Epithelial cell of esophagus (primary cell): ENCODE data around the gene LRP8.

Experiments
- DNase-seq: peaks from one replicate; pipeline ENCODE4 v3.0.0; 2010; ENCODE audit warnings: low read depth
- H3K4me3 ChIP-seq: 2 replicates; pipeline ENCODE4 v1.5.1; 2011; ENCODE audit warnings: mild to moderate bottlenecking, low read length, control low read depth
- TF ChIP-seq, protein P1 (sequence below): IDR thresholded peaks from 2 replicates; pipeline ENCODE4 v1.5.1; 2011; ENCODE audit warnings: low read depth, mild to moderate bottlenecking, low read length, control low read depth, inconsistent platforms; ENCODE audit not compliant: insufficient read depth; ENCODE audit errors: missing control alignments

LRP8 gene

GRCh38 chr1:53203466-53203865, 124.4 kb downstream of the LRP8 start:
- TF ChIP-seq, protein P1, sequence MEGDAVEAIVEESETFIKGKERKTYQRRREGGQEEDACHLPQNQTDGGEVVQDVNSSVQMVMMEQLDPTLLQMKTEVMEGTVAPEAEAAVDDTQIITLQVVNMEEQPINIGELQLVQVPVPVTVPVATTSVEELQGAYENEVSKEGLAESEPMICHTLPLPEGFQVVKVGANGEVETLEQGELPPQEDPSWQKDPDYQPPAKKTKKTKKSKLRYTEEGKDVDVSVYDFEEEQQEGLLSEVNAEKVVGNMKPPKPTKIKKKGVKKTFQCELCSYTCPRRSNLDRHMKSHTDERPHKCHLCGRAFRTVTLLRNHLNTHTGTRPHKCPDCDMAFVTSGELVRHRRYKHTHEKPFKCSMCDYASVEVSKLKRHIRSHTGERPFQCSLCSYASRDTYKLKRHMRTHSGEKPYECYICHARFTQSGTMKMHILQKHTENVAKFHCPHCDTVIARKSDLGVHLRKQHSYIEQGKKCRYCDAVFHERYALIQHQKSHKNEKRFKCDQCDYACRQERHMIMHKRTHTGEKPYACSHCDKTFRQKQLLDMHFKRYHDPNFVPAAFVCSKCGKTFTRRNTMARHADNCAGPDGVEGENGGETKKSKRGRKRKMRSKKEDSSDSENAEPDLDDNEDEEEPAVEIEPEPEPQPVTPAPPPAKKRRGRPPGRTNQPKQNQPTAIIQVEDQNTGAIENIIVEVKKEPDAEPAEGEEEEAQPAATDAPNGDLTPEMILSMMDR: no peak
- no peak overlapping the region for H3K4me3 ChIP-seq
- peak; percentile 67 for DNase-seq

DNA sequence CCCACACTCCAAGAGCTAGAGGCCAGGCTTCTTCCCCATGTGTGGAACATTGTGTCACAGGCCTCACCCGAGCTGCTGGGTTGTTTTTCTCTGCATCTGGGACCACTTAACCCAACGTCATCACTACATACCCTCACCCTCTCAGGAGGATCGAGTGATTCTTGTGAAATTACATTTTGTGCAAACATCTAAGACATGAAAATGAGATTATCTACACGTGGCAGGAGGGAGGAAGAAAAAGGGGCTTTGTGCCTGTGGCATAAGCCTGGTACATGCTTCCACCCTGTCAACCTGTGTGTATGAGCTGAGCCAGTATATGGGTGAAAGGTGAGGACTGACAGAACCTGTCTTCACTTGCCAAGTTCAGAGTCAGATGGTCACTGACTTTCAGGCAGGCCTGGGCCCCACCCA, 129.6 kb downstream of the LRP8 start:
- TF ChIP-seq, protein P1: no peak
- peak; percentile 83 for DNase-seq
- peak overlapping the region; percentile 66 for H3K4me3 ChIP-seq

- peak overlapping the region; percentile 66 for H3K4me3 ChIP-seq
- no peak for DNase-seq
- TF ChIP-seq, protein P1: no peak
Observed at GRCh38 chr1:53197291-53198200, 130.3 kb downstream of the LRP8 start.

- H3K4me3 ChIP-seq: peak within 1 kb of the TSS; percentile 66
- DNase-seq: peak; percentile 90
- TF ChIP-seq, protein P1: no peak
Observed at GRCh38 chr1:53196485-53197290, 131.2 kb downstream of the LRP8 start, which contains the start of gene CPT2. Gene CPT2, plus strand, starts transcription at chr1:53196824. Its CDS starts 120 bp downstream, at chr1:53196944.

DNA sequence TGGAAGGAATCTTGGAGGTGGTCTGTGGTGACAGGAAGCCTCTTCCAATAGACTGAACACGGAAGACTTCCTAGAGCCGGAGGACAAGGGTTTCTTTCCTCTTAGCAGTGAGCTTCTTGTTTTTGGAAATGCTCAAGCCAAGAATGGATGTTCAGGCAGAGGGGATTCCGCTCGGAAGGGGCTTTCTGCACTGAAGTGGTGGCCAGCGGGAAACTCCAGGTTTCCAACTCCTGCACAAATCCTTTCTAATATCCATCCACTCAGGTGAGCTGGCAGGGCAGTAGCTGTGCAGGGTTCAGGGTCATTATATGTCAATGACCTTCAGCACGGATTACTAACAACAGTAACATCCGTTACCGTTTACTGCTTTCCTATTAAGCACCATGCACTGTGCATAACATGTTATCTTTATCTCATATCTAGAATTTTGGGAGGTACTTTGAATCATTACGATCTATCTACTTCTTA, 131.8 kb downstream of the LRP8 start:
- peak overlapping the region; percentile 66 for H3K4me3 ChIP-seq
- TF ChIP-seq, protein P1: no peak
- DNase-seq: no peak

GRCh38 chr1:53195246-53196016, 132.4 kb downstream of the LRP8 start:
- TF ChIP-seq, protein P1: no peak
- DNase-seq: no peak
- no peak overlapping the region for H3K4me3 ChIP-seq
